IMR-90 (cell line): ENCODE measurements around the gene LRRTM3. TPM values are rescaled to one million over a fixed set of nuclear protein-coding genes. Genes with fewer than 3 reads are reported as not detected.

Experiments used
- ATAC-seq: fragments of 200-7000 bp; cut with Tn5 transposase; 2 replicates; pipeline ENCODE4 v1.9.1; 2020; ENCODE audit warnings: low read depth, mild to moderate bottlenecking, moderate library complexity
- BruUV-seq: library from RNA; stranded (reverse); fragments of 400-500 nt; replicated peaks from 2 replicates; lab custom pipeline; 2021; lab: Mats Ljungman, UMichigan
- CTCF ChIA-PET: fragments of 300-600 bp; formaldehyde crosslinking; extraction: SDS; loops from one replicate; lab custom pipeline; 2021; ENCODE audit warnings: antibody characterized with exemption; lab: Yijun Ruan, JAX
- POLR2A ChIA-PET: fragments of 300-600 bp; sonication (Branson Sonifier 250); formaldehyde crosslinking; loops from one replicate; lab custom pipeline; 2022; ENCODE audit warnings: antibody characterized with exemption; ENCODE audit not compliant: unreplicated experiment; lab: Charles Lee
- DNase-seq: peaks from one replicate; pipeline ENCODE4 v3.0.0; 2013
- H2AFZ ChIP-seq: replicated peaks from 2 replicates; pipeline ENCODE3; 2013; ENCODE audit warnings: low read length, mild to moderate bottlenecking; ENCODE audit not compliant: poor library complexity
- H2AK5ac ChIP-seq: 2 replicates; pipeline ENCODE4 v1.6.1; 2013; ENCODE audit warnings: low read depth, low read length, inconsistent platforms
- H2AK9ac ChIP-seq: replicated peaks from 2 replicates; pipeline ENCODE3; 2013; ENCODE audit warnings: mild to moderate bottlenecking, low read depth, low read length, moderate library complexity; ENCODE audit not compliant: poor library complexity
- H2BK120ac ChIP-seq: 2 replicates; pipeline ENCODE4 v1.6.1; 2013; ENCODE audit warnings: low read depth, low read length, inconsistent platforms
- H2BK15ac ChIP-seq: 3 replicates; pipeline ENCODE4 v1.6.1; 2013; ENCODE audit warnings: low read depth, low read length, inconsistent platforms
- H2BK20ac ChIP-seq: 2 replicates; pipeline ENCODE4 v1.6.1; 2013; ENCODE audit warnings: low read depth, mild to moderate bottlenecking, inconsistent platforms, low read length, moderate library complexity
- H2BK5ac ChIP-seq: 2 replicates; pipeline ENCODE4 v1.6.1; 2013; ENCODE audit warnings: mild to moderate bottlenecking, low read depth, low read length, inconsistent platforms; ENCODE audit not compliant: poor library complexity, severe bottlenecking
- H3K14ac ChIP-seq: replicated peaks from 2 replicates; pipeline ENCODE4 v1.6.1; 2013; ENCODE audit warnings: low read depth, low read length, inconsistent platforms
- H3K18ac ChIP-seq: 2 replicates; pipeline ENCODE4 v1.6.1; 2013; ENCODE audit warnings: low read depth, low read length, control low read depth
- H3K23ac ChIP-seq: 2 replicates; pipeline ENCODE4 v1.6.1; 2013; ENCODE audit warnings: low read depth, low read length, inconsistent platforms
- H3K27ac ChIP-seq: 2 replicates; pipeline ENCODE4 v1.5.1; 2013; ENCODE audit warnings: mild to moderate bottlenecking, control low read depth, low read length; ENCODE audit not compliant: insufficient read depth
- H3K27me3 ChIP-seq: 2 replicates; pipeline ENCODE4 v1.6.1; 2013; ENCODE audit warnings: low read length; ENCODE audit not compliant: control insufficient read depth, insufficient read depth
- H3K36me3 ChIP-seq: 2 replicates; pipeline ENCODE4 v1.6.1; 2013; ENCODE audit warnings: low read length, mixed read lengths; ENCODE audit not compliant: control insufficient read depth, insufficient read depth
- H3K4ac ChIP-seq: 2 replicates; pipeline ENCODE4 v1.6.1; 2013; ENCODE audit warnings: low read depth, low read length, inconsistent platforms
- H3K4me1 ChIP-seq: 2 replicates; pipeline ENCODE4 v1.6.1; 2013; ENCODE audit warnings: low read length, mixed read lengths; ENCODE audit not compliant: control insufficient read depth, insufficient read depth
- H3K4me2 ChIP-seq: 2 replicates; pipeline ENCODE4 v1.6.1; 2013; ENCODE audit warnings: low read depth, mild to moderate bottlenecking, control low read depth, low read length, moderate library complexity
- H3K4me3 ChIP-seq: 2 replicates; pipeline ENCODE4 v1.5.1; 2013; ENCODE audit warnings: low read depth, mild to moderate bottlenecking, control low read depth, low read length, moderate library complexity; ENCODE audit not compliant: insufficient read depth
- H3K56ac ChIP-seq: 2 replicates; pipeline ENCODE4 v1.6.1; 2013; ENCODE audit warnings: low read length, inconsistent platforms; ENCODE audit not compliant: insufficient read depth; ENCODE audit errors: extremely low read depth
- H3K79me1 ChIP-seq, 2 experiments: 2 replicates each; pipeline ENCODE4 v1.6.1; 2013; ENCODE audit warnings: low read length in 2 of 2, inconsistent platforms in 1 of 2, low read depth in 1 of 2
- H3K9ac ChIP-seq: 2 replicates; pipeline ENCODE4 v1.6.1; 2013; ENCODE audit warnings: low read depth, low read length, control low read depth
- H3K9me1 ChIP-seq: 2 replicates; pipeline ENCODE4 v1.6.1; 2013; ENCODE audit warnings: low read length, inconsistent platforms; ENCODE audit not compliant: insufficient read depth
- H3K9me3 ChIP-seq: 2 replicates; pipeline ENCODE4 v1.6.1; 2013; ENCODE audit warnings: low read length; ENCODE audit not compliant: control insufficient read depth, insufficient read depth
- H4K20me1 ChIP-seq: 2 replicates; pipeline ENCODE4 v1.6.1; 2013; ENCODE audit warnings: low read length, inconsistent platforms; ENCODE audit not compliant: insufficient read depth
- H4K5ac ChIP-seq: 2 replicates; pipeline ENCODE4 v1.6.1; 2013; ENCODE audit warnings: mild to moderate bottlenecking, low read depth, low read length, control low read depth
- H4K8ac ChIP-seq, 2 experiments: 2 replicates each; pipeline ENCODE4 v1.6.1; 2013; ENCODE audit warnings: low read depth in 2 of 2, low read length in 2 of 2, control low read depth in 1 of 2, inconsistent platforms in 1 of 2
- H4K91ac ChIP-seq: 2 replicates; pipeline ENCODE4 v1.6.1; 2013; ENCODE audit warnings: low read depth, low read length, inconsistent platforms; ENCODE audit not compliant: insufficient read depth
- BHLHE40 ChIP-seq: fragments of 150-350 bp; IDR thresholded peaks from 2 replicates; pipeline ENCODE4 v1.6.1; 2016; ENCODE audit warnings: mild to moderate bottlenecking, low read depth, low read length
- CEBPB ChIP-seq: IDR thresholded peaks from 2 replicates; pipeline ENCODE4 v1.6.1; 2012; ENCODE audit warnings: low read depth, low read length, improper control_type of control experiment
- CHD1 ChIP-seq: IDR thresholded peaks from 2 replicates; pipeline ENCODE4 v1.6.1; 2012; ENCODE audit warnings: low read depth, low read length, improper control_type of control experiment
- CTCF ChIP-seq: conservative IDR thresholded peaks from 2 replicates; pipeline ENCODE4 v1.5.1; 2012; ENCODE audit warnings: mild to moderate bottlenecking, low read depth, low read length, improper control_type of control experiment
- ELK1 ChIP-seq: fragments of 150-350 bp; IDR thresholded peaks from 2 replicates; pipeline ENCODE4 v1.6.1; 2016; ENCODE audit warnings: low read depth, mild to moderate bottlenecking, low read length, moderate library complexity, borderline replicate concordance
- FOS ChIP-seq: fragments of 150-350 bp; IDR thresholded peaks from 2 replicates; pipeline ENCODE4 v1.6.1; 2016; ENCODE audit warnings: low read depth, low read length
- MAFK ChIP-seq: IDR thresholded peaks from 2 replicates; pipeline ENCODE4 v1.6.1; 2012; ENCODE audit warnings: low read depth, low read length, improper control_type of control experiment
- MAZ ChIP-seq: IDR thresholded peaks from 2 replicates; pipeline ENCODE4 v1.6.1; 2012; ENCODE audit warnings: low read depth, mild to moderate bottlenecking, low read length, improper control_type of control experiment, moderate library complexity, borderline replicate concordance
- MXI1 ChIP-seq: IDR thresholded peaks from 2 replicates; pipeline ENCODE4 v1.6.1; 2012; ENCODE audit warnings: low read depth, mild to moderate bottlenecking, low read length, moderate library complexity, borderline replicate concordance
- NFE2L2 ChIP-seq: fragments of 150-350 bp; IDR thresholded peaks from 2 replicates; pipeline ENCODE4 v1.6.1; 2016; ENCODE audit warnings: low read depth, mild to moderate bottlenecking, low read length
- POLR2A ChIP-seq: IDR thresholded peaks from 2 replicates; pipeline ENCODE4 v1.6.1; 2012; ENCODE audit warnings: mild to moderate bottlenecking, low read depth, low read length
- RCOR1 ChIP-seq: IDR thresholded peaks from 2 replicates; pipeline ENCODE4 v1.6.1; 2012; ENCODE audit warnings: mild to moderate bottlenecking, low read length, improper control_type of control experiment; ENCODE audit not compliant: insufficient replicate concordance
- SMC3 ChIP-seq: fragments of 150-350 bp; IDR thresholded peaks from 2 replicates; pipeline ENCODE4 v1.6.1; 2016; ENCODE audit warnings: low read depth, mild to moderate bottlenecking, antibody characterized with exemption, low read length, moderate library complexity
- WGBS, 2 experiments: methylation state at CpG; one replicate each; pipeline versions ENCODE4 v1.1.5 to v1.1.7; 2013; ENCODE audit warnings: missing lambda C conversion rate in 2 of 2; ENCODE audit not compliant: insufficient read length in 1 of 2; ENCODE audit errors: extremely low coverage in 2 of 2; 5-methylcytosine and 5-hydroxymethylcytosine counted together
- dilution Hi-C: fragments of 300-500 bp; cut with HindIII; formaldehyde crosslinking; loops from one replicate; pipeline ENCODE4 v1.14.3; 2018; ENCODE audit warnings: low sequenced_read_pairs; ENCODE audit not compliant: unreplicated experiment
- in situ Hi-C: fragments of 300-500 bp; cut with MboI; formaldehyde crosslinking; loops from 3 replicates; pipeline ENCODE4 v1.14.3; 2019; ENCODE audit warnings: low sequenced_read_pairs, inconsistent platforms, mixed read lengths
- intact Hi-C: fragments of 100-400 bp; cut with micrococcal nuclease; formaldehyde crosslinking; loops from 2 replicates; pipeline ENCODE4 v1.10.0; 2022
- polyA plus RNA-seq, 3 experiments: library from polyadenylated mRNA; depleted of rRNA; stranded (reverse); fragments of >200 nt; gene quantifications; 2 replicates each; pipeline ENCODE4 v1.2.3, GENCODE V29; 2012; ENCODE audit warnings: low replicate concordance in 1 of 3
- total RNA-seq: library from RNA; depleted of rRNA; stranded (reverse); fragments of >200 nt; gene quantifications from 2 replicates; pipeline ENCODE4 v1.2.3, GENCODE V29; 2012

Gene LRRTM3
- total and polyA plus RNA-seq, 2 of the 4 experiments (the other 2 are of a cell fraction), result under 0.01 TPM; not detected in 1

DNA sequence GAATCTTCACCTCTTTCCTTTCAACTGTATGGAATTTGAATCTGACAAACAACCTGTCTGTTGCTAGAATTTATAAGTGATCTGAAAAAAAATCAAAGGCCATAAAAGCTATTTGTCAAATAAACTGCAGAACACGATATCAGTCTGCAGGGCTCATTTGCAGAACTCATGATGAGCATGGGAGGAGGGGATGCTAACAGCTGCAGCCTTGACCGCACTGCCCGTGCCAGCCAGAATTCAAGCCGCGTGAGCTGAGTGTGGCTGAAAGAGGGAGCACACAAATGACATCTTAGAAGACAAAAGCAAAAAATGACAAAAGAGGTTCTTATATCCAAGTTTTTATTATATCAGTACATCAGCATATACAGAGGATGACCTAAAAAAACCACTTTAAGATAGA lies 15.7 kb downstream of the LRRTM3 start:
- H2AK5ac ChIP-seq, result no peak overlapping the region
- H3K4me1 ChIP-seq, result no peaks in the 10 kb centered on the region
- H3K9ac ChIP-seq, result no peak overlapping the region
- no peak overlapping the region for H3K18ac ChIP-seq
- no peak overlapping the region for H2AK9ac ChIP-seq
- H2BK15ac ChIP-seq, result no peak overlapping the region
- H4K5ac ChIP-seq, result no peak overlapping the region
- H2BK20ac ChIP-seq, result no peak overlapping the region
- CTCF ChIA-PET, result no interaction called here
- H4K8ac ChIP-seq, result no peak overlapping the region
- POLR2A ChIA-PET, result no interaction called here
- in situ Hi-C loops, result loop anchor here (25.0 kb wide), 1 partner anchor 571 kb away; no protein-coding TSS in a partner anchor
- no peaks in the 10 kb centered on the region for H3K79me1 ChIP-seq
- no peaks in the 10 kb centered on the region for H3K36me3 ChIP-seq
- no peak overlapping the region for H3K14ac ChIP-seq
- no TSS peak for BruUV-seq
- no peaks in the 10 kb centered on the region for H4K20me1 ChIP-seq
- no peak overlapping the region for H2BK5ac ChIP-seq
- H3K56ac ChIP-seq, result no peak overlapping the region
- no peak for TF ChIP-seq CEBPB
- TF ChIP-seq CTCF, result no peak
- no peak for TF ChIP-seq MAZ
- TF ChIP-seq MAFK, result no peak
- TF ChIP-seq NFE2L2, result no peak
- TF ChIP-seq RCOR1, result no peak
- no peak for TF ChIP-seq FOS
- TF ChIP-seq POLR2A, result no peak
- no peak for TF ChIP-seq MXI1
- TF ChIP-seq BHLHE40, result no peak
- TF ChIP-seq CHD1, result no peak
- no peak for TF ChIP-seq ELK1
- TF ChIP-seq SMC3, result no peak
- H3K23ac ChIP-seq, result no peak overlapping the region
- no peak overlapping the region for H2AFZ ChIP-seq
- H2BK120ac ChIP-seq, result no peak overlapping the region
- no peak for DNase-seq
- H3K4ac ChIP-seq, result no peak overlapping the region
- H3K9me1 ChIP-seq, result no peaks in the 10 kb centered on the region
- no peak overlapping the region for H3K27ac ChIP-seq
- H3K27me3 ChIP-seq, result no peaks in the 10 kb centered on the region
- dilution Hi-C loops, result no loop called here
- H3K4me3 ChIP-seq, result no peak overlapping the region
- WGBS, 2 experiments, result 0% methylated on average over 1 of the region's 5 CpGs; no CpG with 5 or more reads in 1 of the 2 experiments
- intact Hi-C loops, result no loop called here
- no peak overlapping the region for H4K91ac ChIP-seq
- ATAC-seq, result no peak
- H3K9me3 ChIP-seq, result no peaks in the 10 kb centered on the region
- H3K4me2 ChIP-seq, result no peak overlapping the region
